Stimulated activated CD4-positive, alpha-beta T cell treated with anti-CD3 and anti-CD28 coated beads, Interleukin-15, amount 100 ng/mL, for 24 hours (primary cell): ENCODE measurements around the gene NOVA1.

ENCODE experiments used
- DNase-seq: peaks from one replicate; pipeline ENCODE4 v3.0.0-alpha.2; 2020

Gene NOVA1

DNA sequence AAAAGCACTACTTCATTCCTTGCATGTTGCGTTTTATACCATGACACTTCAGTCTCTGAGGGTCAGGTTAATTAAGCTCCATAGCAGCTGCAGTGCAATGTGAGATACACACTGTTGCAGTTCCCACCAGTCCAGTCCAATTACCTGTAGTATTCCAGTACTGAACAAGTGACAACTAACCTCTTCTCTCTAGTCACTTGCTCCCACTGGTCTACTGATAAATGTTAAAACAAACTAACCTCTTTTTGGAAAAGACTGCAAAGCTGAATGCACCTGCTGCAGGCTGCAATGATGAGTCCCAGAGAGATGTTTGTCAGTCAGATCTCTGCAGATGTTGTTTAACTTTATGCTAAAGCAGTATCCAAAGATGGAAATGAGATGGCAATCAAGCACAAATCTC, 7.9 kb downstream of the NOVA1 start:
- no peak for DNase-seq

DNA sequence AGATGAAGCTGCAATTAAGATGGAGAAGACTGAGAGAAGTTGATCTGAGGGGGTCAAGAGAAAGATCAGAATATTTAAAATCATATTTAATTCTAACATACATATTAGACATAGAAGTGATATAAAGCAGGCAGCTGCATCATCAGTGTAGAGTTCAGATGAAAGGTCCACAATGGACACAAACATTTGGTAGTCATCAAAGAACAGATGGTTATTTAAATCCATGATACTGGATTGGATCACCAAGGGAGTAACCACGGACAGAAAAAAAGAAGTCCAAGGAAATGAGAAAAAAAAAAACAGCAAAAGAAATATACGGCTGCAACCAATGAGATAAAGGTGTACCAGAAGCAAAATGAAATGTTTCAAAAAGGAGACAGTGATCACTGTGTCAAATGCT, 20.1 kb downstream of the NOVA1 start:
- DNase-seq = no peak

DNA sequence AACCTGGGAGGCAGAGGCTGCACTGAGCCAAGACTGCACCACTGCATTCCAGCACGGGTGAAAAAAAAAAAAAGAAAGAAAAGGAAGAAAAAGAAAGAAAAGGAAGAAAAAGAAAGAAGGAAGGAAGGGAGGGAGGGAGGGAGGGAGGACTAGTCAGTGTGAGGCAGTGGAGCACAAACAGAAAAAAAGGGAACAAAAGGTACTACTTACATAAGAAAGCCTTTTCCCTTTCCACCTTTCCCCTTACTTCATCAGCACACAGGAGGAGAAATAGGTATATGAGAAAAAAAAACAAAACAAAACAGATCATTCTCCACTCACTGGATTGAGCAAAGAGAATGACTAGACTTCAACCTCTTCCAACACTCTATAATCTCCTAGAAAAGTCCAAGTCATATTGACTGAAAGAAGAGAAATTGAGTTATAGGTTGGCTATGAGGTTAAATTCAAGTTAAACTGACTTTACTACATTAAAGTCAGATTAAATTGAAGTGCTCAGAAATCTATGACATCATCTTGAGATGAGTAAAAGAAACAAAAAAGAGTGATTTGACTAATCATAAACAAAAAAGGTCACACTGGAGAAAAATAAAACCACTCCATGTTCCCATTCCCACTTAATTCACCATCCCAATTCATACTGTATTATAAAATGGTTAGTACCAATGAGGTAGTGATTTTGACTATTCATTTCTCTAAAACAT, 43.6 kb downstream of the NOVA1 start:
- no peak for DNase-seq

DNA sequence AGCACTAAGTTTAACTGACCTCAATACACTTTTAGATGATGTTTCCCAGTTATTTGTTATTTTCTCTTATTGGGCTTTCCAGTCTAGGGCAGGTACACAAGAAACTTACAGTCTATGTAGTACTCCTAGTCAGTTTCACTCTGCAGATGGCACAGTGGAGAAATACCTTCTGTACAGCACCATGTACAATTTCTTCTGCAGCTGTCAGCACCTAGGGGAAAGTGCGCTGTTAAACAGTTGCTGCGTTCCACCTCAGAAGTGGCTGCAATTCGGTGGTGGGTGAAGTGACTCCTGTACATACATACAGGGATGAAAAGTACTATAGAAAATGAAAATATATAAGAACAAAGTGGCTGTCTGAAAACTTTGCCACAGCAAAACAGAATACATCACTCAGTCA, 48.3 kb downstream of the NOVA1 start:
- no peak for DNase-seq

DNA sequence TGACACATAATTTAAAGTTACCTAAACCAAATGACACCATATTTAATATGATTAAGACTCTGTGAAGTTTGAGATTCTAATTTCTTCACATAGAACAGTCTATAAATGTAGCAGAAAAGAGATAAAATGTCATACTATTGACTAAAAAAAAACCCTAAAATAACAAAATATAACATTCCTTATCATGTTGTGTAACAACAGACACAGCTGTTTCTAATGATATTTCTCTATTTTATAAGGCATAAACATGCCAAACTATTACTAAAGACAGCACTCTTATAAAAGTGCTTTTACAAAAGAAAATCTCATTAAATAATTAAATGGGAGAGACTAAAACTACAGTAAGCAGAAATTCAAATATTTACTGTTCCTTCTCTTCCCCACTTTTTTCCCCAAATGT, 49.4 kb downstream of the NOVA1 start:
- DNase-seq = no peak

DNA sequence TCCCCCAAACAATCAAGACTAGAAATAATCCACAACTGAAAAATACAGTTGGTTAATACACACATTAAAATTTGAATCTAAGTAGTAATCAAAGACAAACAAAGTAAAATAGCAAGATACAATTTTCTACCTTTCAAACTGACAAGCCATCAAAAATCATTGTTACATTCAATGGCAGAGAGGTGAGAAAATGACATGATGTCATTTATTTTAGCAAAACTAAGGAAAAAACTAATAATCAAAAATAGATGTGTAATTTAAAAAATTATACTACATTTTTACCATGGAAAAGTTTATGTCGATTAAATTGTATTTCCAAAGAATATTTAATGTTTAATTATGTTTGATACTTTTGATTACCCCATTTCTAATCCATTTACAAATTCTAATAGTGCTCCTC, 59.7 kb downstream of the NOVA1 start:
- DNase-seq = no peak

DNA sequence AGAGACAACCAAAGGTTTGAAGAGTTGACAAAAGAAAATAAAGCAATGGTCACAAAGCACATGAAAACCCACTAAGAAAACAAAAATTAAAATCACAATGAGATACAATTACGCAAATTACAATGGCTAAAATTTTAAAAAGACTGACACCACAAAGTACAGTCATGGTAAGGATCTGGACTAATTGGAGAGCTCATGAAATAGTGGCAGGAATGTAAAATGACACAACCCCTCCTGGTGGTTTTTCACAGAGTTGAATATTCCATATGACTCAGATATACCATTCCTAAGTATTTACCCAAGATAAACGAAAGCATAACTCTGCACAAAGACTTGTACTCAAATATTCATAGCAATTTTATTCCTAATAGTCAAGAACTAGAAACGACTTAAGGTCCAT, 65.9 kb downstream of the NOVA1 start:
- no peak for DNase-seq

DNA sequence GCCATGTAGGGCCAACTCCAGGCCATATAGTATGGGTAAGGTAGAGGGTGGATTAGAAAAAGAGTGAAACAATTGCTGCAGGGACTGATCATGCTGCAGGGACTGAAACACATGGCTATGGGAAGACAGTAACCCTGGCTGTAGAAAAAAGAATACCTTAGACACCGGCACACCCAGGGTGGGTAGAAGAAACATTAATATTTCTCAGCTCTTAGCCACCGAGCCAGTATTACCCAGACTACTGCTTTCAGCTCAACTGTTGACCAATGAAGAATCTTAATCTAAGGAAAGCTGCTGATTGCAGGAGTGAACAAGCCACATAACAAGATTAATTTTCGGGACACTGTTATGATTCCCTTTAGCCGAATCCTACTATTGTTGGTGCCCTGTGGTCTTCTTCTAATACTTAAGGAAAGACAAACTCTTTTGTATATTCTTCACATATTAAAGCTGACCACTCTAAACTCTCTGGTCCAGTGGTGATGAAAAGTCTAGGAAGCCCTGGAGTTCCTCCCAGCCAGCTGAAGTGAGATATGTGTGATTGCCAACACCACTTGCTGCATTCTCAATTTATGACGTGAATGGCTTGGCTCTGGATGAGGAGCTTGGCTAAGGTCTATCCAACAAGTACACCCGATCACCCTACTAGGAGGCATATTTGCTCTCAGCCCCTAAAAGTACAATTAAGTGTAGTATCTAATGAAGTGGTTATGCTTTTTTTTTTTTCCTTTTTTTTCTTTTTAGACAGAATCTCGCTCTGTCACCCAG, 69.2 kb downstream of the NOVA1 start:
- DNase-seq = no peak

DNA sequence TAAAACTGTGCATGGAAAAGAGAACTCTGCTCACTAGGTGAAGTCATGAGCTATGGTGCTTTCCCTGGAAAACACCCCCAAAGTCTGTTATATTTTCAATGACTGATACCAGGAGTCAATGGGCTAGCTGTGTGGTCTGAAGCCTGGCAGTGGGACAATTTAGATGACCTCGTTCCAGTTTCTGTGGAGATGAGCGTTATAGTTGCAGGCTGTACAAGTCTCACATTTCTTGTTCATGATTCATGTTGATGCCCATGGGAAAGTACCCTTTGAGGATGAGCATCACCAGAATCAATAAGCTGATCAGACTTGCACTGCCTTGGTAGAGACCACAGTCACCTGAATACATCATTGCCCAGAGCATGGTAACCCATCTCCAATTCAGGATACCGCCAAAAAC, 70.7 kb downstream of the NOVA1 start:
- no peak for DNase-seq

DNA sequence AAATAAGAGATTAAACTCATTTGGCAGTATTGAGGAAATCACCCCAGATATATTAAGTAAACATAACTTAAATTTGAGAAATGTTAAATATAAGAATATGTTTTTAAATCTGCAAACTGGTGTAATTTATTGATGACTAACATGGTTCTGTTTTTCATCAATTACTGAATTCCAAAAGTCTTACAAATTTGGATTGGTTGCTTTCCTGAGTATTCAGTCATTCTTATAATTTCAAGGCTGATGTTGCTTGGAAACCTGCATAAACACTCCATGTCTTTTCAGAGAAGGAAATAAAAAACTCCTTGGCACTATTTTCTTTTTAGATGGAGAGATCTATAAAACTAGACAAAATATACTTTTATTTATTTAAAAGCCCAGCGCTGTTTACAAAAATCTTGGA, 71.7 kb downstream of the NOVA1 start:
- DNase-seq = no peak

DNA sequence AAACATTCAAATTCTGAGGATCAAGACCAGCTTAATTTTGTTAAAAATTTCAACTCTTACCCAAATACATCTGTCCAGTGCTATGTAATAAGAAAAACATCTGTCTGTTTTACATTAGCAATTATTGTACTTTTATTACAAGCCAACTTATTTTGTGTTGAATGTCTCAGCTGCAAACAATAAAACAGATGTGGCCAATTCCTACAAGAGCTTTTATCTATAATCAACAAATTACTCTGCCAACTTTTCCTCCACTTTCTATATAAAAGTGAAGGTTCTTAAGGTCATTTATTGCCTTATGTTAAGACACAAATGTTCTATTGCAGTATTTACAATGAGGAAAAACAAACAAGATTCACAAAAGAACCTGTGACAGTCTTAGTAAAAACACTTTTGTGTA, 72.7 kb downstream of the NOVA1 start:
- DNase-seq = no peak

DNA sequence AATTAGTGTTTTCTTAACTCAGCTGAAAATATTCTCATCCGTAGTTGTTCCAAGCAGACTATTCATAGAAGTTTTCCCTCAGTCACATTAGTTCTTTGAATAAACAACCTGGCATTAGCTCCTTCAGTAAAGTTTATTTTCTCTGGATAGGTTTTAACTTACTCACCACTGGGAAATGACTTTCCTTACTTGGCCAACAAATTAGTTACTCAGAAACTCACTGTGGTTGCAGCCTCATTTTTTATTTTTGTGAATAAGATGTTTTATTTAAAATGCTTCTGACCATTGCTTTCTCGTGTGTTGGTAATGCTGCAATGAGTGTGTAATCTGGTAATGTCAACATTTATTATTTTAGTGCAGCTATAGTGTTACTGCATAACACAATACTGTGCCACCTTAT, 74.9 kb downstream of the NOVA1 start:
- no peak for DNase-seq

DNA sequence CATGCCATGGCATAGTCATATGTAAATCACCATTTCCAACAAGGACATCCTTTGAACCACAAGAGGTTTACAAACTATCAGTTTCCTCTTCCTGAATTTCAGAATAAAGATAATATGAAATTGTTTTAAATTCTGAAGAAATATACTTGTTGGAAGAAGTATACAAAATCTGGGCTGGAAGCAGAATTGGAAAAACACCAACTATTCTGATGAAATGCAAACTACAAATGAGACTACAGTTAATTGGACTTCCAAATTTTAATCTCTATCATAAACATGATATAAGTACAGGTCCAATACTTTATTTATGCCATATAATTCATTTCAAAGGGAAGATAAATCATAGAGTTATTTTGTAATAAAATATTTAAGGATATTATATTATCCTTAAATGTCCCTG, 80.1 kb downstream of the NOVA1 start:
- no peak for DNase-seq

DNA sequence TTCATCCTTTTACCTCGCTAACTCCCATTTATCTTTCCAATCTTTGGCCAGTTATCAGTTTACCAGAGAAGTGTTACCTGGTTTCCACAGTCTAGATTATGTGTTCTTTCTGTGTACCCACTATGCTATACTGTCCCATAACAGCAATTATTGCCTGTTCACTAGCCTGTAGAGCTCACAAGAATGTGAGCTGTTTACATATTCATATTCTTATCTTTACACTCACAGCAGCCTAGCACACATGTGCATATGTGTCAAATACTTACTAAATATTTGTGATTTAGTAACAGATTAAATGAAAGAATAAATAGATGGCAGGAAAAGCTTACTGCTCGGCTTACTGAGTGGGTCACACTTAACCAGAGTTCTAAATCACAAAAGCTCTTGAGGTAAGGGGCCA, 97.8 kb downstream of the NOVA1 start:
- DNase-seq = no peak

DNA sequence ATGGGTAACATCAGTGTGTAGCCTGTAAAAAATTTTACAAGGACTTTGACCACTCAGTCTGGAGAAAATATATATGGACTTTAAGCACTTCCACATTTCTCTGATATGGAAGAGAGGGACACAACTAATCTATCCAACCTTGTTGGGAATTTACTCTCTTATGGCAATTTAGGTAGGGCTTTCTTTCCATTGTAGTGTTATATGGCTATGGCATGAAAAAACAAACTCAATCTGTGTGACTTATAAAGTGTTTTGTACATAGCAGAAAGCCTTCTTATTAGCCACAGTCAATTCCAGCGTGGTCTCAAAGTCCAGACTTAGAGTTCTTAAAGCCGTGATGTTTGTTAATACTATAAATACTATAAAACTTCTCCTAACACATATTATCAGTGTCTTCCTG, 98.3 kb downstream of the NOVA1 start:
- no peak for DNase-seq

DNA sequence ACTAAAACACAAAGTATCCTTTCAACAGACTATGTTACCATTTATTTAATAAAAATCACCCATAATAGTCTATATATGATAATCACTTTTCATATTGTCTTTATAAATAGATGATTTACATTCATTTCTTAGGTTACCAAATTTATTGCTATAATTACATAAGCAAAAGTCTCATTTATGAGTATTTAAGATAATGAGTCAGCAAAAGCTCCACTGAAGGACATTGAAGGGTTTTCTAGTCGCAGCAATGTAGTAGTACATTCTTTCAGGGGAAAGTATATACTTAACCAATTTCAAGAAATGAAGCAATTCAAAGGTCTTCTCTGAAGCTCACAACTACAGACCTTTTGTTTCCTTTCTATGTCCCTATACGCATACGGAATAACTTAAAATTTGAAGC, 110.9 kb downstream of the NOVA1 start:
- no peak for DNase-seq

DNA sequence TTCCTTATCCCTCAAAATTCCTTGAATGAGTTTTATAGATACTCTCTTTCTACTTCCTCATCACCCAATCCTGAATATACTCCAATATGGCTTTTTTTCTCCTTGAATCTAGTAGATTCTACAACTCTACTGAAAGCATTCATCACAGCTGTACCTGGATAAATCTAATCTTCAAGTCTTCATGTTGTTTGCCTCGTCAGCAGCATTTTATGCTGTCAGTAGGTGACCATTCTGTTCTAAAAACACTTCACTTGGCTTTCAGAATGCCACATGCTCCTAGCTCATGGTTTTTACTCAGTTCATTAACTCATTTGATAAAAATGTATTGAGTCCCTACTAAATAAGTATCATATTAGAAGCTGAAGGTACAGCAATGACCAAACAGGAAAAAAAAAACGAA, 113.3 kb downstream of the NOVA1 start:
- no peak for DNase-seq

DNA sequence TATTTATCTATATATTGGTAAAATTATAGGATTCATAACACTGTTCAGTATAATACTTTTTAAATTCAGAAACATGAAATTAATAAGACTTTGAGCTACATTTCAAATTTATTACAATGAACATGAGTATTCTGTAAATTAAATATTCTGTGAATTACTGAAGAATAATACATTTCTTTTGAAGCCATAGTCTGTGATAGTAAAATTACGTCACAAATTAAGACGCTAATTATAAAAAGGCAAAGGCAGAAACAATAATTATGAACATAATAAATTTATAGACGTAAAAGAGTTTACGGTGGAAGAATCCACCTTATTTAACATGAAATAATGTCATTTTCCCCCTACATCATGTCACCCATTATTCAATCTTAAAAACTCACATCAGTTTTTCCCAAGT, 118.9 kb downstream of the NOVA1 start:
- DNase-seq = no peak

DNA sequence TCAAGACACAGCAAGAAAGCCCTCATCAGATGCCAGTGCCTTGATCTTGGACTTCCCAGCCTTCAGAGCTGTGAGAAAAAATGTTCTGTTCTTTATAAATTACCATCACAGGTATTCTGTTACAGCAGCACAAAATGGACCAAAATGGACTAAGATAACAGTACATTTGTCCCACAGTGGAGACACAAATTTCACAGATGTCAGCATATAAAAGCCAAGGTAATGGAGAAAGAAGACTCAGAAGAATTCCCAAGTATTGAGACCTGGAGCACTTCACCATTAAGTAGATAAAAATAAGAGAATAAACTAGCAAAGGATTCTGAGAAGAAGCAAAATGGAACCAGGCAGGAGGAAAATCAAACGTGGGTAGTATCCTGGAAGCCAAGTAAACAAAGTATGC, 131.0 kb downstream of the NOVA1 start:
- DNase-seq = no peak

DNA sequence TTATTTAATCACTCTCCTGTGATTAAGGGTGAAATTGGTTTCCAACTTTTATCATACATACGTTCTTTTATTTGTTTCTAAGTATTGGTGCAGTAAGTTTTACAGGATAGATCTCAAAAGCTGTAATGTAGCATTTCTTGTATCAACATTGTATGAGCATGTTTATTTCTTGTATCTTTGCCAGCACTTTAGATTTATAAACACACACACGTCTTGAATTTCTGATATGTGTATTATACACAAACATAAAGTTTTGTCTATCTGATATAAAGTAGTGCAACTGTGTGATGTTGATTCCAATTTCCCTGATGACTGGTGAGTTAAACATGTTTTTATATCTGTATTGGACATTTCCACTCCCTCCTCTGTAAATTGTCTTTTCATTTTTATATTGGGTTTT, 134.7 kb downstream of the NOVA1 start:
- DNase-seq = no peak

DNA sequence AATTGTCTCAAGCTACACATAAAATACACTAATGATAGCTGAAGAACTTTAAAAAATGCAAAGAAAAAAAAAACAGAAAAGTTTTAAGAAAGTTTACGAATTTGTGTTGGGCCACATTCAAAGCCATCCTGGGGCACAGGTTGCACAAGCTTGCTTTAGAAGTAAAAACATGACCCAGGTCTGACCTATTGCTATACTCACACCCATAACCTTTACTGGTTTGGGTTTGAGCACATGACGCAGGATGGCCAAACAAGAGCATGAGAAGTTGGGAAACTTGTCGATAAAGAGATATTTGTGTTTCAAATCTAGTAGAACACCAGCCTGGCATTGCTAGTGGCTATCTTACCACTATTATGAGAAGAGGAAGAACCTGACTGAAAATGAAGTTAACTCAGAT, 143.7 kb downstream of the NOVA1 start:
- no peak for DNase-seq

DNA sequence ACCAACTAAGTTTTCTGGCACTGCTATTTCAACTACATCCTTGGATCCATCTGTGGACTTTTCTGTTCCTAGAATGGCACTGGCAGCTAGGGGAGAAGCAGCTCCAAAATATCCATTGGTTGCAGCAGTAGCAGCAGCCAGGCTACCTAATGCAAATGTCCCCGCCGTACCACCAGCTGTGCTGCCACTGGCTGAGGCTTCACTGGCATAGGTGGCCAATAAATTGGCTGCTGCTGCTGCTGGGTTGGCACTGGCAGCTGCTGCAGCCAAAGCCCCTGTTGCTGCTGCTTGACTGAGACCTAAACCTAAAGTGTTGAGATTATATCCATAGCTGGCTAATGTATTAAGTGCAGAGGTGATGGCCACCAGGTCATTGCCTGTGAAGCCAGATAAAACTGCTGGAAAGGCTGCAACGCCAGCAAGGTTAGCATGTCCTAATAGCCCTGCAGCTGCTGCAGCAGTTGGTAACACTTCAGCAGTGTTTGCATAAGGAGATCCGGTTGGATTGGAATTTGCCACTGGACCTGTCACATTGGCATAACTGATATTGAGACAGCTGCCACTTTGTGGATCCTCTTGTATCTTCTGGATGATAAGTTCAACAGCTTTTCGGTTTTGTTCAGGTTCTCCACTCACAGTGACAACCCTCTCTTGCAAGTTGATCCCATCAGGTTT, 149.5 kb downstream of the NOVA1 start:
- DNase-seq = no peak

DNA sequence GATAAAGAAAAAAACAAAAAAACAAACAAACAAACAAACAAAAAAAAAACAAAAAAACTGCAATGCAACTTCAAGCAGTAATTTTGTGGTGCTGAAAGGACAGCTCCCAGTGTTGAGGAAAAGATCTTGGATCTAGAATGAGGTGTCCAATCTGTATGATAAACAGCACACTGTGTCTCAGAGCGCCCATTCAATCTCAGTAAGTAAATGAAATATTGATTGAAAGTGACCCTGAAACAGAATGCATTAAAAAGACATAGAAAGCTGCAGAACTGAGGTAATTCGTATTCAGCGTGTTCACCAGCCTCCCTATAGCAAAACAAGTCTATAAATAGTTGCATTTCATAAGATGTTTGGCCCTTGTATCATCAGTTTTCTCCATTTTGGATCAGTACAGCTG, 153.0 kb downstream of the NOVA1 start:
- no peak for DNase-seq

DNA sequence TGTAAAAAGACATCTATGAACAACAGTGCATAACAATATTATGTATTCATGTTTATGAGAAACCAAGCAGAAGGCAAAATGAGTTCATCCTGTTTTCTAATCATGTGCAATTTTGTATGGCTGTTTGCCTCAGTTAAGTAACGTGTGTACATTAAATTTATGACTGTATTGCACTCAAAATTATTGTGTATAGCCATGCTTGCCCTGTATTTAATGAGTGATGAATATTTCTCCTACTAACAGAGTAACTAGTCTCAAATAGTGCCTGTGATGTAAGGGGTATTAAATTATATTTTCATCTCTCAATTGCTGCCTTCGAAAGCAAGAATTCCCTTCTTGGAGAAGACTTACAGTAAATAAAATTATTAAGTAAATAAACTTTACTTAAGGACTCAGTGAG, 154.2 kb downstream of the NOVA1 start:
- no peak for DNase-seq
